OCI-LY3 (cell line): ENCODE measurements around the gene MAPK8.

ENCODE experiments used
- EZH2phosphoT487 ChIP-seq: fragments of 200-600 bp; shearing (Covaris generic); IDR thresholded peaks from 2 replicates; pipeline ENCODE4 v1.6.1; 2018; ENCODE audit warnings: antibody characterized with exemption, mixed run types, low read depth
- TF ChIP-seq, protein P1 (sequence below): fragments of 200-600, 300-600 bp; sonication (generic); IDR thresholded peaks from 2 replicates; pipeline ENCODE4 v1.5.1; 2014; ENCODE audit warnings: antibody characterized with exemption, low read length, low read depth

DNA sequence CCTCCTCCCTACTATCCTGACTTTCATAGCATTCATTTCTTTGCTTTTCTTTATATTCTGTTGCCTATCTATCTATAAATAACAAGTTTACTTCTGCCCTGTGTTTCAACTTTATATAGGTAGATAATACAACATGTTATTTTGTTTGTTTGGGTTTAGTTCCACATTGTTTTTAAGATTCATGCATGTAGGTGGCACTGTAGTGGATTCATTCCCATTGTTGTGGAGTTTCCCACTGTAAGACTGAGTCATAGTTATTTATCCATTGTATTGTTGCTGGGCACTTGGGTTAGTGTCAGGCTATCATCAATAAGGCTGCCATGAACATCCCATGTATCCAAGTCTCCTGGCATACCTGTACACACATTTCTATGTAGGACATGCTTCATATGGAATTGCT lies 170.7 kb downstream of the MAPK8 start:
- TF ChIP-seq, protein P1, sequence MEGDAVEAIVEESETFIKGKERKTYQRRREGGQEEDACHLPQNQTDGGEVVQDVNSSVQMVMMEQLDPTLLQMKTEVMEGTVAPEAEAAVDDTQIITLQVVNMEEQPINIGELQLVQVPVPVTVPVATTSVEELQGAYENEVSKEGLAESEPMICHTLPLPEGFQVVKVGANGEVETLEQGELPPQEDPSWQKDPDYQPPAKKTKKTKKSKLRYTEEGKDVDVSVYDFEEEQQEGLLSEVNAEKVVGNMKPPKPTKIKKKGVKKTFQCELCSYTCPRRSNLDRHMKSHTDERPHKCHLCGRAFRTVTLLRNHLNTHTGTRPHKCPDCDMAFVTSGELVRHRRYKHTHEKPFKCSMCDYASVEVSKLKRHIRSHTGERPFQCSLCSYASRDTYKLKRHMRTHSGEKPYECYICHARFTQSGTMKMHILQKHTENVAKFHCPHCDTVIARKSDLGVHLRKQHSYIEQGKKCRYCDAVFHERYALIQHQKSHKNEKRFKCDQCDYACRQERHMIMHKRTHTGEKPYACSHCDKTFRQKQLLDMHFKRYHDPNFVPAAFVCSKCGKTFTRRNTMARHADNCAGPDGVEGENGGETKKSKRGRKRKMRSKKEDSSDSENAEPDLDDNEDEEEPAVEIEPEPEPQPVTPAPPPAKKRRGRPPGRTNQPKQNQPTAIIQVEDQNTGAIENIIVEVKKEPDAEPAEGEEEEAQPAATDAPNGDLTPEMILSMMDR, result no peak
- TF ChIP-seq EZH2phosphoT487, result no peak
